GM18907 (cell line): ENCODE results near the gene BABAM2.

ENCODE experiments used
- ATAC-seq: cut with Tn5 transposase; IDR thresholded peaks from one replicate; pipeline ENCODE4 v1.9.1; 2021; ENCODE audit warnings: mild to moderate bottlenecking, moderate library complexity; ENCODE audit not compliant: unreplicated experiment

BABAM2 gene

DNA sequence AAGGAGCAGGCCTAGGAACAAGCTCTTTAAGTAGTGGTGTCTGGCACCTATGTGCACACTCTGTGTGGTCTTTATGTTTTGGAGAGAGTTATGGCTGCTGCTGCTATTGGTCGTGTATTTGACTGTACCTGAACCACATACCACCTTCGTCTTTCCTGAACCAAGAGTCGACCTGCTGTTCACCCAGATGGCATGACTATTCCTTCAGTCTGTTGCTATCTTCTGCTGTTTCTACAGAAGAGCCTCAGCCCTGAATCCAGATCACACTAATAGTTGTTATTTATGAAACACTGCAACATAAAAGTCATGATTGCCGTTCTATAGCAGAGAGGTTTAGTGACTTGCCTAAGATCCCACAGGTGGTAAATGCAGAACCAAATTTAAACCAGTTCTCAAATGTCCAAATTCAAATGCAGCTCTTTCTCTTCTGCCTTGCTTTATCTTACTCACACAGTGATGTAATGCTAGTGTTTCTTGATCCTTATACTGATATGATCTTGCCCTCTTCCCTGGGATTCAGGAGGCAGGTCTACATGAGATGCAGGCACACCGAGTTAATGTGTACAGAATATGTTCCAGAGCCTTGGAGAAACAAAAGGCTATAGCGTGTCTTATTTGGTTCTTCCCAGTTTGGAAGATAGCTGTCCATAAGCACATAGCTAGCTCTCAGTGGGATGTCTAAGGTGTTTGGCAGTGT is 380.1 kb downstream of the BABAM2 start:
- no peak for ATAC-seq

DNA sequence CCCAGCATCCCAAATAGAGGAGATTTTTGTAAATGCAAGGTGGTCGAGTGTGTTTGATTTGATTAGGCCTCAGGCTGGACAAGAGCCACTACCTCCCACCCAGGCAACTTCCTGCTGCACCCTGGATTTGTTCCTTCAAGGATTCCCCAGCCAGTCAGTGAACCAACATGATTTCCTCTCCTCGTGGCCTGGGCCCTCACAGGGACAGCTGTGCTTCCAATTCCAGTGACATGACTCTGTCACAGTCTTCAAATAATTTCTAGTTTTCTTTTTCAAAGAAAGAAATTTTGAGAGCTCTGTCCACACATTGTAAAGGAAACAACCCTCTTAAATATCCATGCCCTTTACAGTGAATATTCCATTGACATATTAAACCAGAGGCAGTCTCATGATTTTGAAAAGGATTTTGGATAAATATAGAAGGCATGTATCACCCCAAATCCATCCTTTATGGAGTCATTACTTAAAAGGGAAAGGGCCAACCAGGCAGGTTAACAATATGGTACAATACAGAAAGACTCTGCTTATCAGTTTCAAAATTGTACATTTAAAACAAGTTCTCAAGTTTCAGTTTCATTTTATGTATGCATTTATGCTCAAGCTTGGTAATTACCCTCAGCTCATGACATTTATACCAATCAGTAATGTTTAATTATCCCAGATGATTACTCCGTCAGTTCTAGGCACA is 380.8 kb downstream of the BABAM2 start:
- ATAC-seq, result no peak

DNA sequence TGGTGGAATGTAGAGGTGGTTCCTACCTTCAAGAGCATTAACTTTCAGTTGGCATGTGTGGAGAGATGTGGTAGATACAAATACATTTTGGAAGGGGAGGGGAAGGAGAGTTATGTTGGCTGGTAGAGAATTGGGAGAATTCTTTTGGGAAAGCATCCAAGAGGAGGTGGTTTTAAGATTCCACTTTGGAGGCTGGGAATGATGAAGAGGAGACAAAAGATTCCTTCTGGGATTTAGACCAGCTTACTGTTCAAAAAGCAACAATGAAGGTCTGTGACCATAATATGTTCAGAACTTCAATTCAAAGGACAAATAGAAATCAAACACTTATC is 381.4 kb downstream of the BABAM2 start:
- no peak for ATAC-seq

DNA sequence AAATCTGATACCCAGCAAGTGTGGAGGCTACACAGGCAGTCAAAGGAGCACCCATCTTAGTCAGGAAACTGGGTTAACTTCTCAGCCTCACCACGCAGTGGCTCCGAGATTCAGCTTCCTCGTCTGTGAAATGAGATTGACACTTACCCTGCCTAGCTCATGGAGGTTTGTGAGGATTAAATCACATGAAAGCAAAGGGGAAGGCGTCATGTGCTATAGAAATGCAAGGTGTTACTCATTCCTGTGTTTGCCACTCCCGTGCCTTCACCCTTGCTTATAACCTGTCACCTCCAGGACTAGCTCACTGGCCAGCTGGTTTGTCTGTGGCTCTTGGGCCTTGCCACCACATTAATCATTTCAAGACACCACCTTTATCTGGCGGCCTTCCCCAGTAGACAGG is 383.2 kb downstream of the BABAM2 start:
- no peak for ATAC-seq

DNA sequence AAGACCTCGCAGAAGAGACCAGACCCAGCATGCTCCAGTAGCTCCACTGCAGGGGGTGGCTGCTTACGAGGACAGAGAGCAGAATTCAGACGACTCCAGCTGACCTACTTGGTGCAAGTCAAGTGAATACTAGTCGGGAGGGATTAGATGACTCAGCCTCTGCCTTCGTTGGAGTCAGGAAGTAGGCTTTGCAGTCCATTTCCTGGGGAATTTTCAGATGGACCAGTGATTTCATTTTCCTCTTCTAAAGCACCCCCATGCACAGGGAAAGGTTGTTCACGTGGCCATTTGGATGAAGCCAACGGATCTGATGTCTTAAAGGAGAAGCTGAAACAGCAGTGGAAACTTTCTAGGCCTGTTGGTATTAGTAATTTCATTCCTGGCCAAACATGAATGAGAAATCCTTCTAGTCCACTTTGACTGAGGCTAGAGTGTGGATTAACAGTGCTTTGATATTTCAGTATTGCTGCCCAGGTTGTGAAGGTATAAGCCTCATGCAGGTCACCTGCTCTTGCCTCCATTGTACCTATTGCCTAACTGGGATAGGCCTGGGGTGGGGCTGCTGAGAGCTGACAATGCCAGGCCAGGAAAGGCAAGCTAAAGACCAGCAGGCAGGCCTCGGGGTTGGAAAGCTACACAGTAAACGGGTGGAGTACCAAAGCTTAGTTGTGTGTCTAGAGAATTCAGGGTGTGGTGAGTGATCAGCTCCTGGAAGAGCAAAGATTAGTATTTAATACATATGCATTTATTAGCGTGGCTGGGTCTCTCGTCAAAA is 384.6 kb downstream of the BABAM2 start:
- no peak for ATAC-seq

DNA sequence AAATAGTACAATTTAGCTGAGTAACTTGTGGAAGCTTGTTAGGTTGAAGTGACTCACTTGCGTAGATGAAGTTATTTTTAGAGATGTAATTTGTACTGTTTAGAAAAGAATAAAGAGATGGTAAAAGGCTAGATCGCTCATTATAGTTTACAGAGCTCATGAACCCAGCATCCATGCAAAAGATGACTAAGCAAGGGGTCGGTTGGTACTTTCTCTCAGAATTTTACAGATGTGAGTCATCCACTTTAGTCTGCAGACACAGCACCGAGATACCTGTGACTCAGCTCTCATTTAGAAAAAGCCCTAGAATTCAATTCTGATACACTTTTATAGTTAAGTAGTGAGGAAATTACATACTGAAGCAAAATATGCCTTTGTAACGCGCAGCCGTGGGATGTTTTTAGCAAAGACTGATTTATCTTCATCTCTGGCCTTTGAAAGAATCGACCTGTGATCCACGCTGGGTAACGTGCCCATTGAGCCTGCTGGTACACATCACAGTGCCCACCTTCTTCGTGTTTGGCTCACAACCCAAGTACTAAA is 385.6 kb downstream of the BABAM2 start:
- ATAC-seq, result peak; percentile 73

DNA sequence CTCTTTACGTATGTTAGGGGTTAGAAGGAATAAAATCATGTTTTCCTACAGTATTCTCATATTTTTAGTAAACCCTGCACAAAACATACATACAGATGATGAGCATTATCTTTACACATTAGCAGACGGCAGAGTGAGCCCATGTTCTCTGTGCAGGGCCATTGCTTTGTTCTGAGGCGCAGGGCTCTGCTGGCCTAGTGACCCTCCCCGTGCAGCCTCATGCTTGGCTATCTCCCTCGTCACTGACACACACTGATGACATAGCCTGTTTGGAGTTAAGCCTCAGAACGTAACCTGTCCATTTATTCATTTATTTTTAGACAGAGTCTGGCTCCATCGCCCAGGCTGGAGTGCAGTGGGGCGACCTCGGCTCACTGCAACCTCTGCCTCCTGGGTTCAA is 386.3 kb downstream of the BABAM2 start:
- no peak for ATAC-seq

DNA sequence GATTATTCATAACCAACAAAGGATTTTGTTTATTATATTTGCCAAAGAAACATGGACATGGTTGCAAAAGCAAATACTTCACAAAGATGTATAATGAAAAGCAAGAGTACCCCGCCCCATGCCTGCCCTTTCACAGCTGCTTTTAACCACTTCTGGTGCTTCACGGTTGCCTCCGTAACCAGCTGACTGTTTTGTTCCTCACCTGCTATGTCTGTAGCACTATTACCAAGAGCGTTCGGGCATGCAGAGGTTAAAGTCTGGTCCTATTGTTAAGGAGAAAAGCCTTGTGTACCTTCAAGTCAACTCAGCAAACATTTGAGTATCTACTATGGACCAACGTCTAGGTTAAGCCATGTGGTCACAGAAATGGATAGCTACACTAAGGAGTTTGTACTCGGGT is 386.9 kb downstream of the BABAM2 start:
- ATAC-seq, result no peak

DNA sequence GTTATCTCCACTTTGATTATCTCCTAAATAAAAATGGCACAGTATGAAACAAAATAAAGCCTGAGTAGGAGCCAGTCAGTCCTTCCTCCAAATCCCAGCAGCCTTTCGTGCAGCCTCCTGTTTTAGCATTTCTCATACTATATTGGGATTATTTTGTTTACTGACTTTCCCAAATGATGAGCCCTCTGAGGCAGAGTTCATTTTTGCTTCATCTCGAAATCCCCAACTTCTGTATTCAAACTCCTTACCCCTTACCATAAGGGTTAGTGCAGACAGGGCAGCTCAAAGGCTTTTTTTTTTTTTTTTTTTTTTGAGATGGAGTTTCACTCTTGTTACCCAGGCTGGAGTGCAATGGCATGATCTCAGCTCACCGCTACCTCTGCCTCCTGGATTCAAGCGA is 388.8 kb downstream of the BABAM2 start:
- no peak for ATAC-seq

DNA sequence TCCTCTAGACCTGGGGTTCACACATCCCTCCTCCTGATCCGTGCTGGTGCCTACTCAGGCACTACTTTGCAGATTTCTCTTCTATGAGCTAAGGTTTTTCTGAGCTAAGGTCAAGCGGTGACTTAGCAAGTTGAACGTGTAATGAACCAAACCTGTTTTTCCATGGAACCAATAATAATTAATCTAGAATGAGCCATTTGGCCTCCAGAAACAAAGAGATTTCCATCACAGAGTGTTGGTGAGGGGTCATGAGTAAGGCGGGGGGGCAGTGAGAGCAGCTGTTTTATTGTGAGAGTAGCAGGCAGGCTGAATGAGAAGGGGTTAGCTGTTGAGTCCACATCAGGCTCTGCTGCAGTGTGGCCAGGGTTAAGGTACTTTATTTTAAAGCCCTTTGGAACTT is 390.1 kb downstream of the BABAM2 start:
- ATAC-seq, result no peak

DNA sequence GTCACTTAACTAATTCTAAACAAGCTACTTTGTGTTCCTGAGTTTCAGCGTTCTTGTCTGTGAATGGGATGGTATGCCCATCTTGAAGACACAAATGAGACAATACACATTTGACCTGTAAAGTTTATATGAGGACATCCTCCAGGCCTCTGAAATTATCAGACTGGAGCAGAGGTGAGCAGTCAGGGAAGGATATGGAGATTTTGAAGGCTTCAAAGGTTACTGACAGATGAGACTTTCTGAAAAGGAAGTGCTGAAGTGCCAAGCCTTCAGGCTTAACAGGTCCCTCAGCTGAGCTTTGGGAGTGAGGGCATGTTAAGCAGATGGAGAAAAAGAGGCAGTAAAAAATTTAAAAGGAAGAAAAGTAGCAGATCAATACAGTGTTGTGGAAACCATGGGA is 391.2 kb downstream of the BABAM2 start:
- no peak for ATAC-seq

DNA sequence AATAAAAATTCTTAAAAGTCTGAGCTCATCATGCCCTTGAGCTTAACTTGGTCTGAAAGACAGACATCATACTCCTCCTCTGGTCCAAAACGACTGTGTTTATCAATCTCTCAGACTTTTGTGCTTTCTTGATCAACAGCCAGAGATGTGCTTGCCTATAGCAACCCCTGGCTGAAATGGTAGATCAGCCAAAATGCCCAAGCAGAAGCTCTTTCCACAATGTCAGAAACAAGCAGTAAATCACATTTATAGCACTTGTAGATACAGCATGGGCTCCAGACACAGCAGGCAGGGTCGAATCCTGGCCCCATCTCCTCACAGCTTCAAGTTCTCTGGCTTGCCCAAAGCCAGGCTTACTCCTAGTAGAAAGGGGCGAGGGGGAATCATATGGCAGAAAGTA is 391.7 kb downstream of the BABAM2 start:
- ATAC-seq, result no peak

DNA sequence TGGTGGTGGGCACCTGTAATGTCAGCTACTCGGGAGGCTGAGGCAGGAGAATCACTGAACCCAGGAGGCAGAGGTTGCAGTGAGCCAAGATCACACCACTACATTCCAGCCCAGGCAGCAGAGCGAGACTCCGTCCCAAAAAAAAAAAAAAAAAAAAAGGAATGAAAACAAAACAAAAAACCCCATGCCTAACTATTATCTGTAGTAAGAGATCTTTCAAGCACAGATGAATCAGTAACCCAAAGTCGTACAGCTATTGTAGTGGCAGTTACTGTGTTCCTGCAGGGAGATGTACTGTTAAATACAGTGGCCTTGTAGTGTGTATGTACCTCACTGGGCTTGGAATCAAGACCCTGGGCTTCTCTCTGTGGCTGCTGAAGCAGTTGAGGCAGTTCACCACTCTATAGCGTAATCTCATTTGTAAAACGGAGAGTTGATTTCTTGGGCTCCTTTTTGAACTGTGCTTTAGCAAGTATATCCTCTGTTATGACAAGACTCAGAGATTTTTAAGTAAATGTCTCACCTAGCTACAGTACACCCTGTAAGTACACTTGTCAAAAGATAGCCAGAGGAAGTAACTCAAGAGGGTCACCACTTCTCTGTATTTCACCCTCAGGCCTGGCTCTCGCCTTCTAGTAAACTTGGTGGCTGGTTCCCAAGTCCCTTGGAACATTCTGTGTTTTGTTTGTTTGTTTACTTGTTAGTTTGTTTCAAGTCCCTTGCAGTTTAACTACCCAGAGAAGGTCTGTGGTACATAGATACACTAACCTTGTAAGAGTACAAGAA is 392.5 kb downstream of the BABAM2 start:
- no peak for ATAC-seq

DNA sequence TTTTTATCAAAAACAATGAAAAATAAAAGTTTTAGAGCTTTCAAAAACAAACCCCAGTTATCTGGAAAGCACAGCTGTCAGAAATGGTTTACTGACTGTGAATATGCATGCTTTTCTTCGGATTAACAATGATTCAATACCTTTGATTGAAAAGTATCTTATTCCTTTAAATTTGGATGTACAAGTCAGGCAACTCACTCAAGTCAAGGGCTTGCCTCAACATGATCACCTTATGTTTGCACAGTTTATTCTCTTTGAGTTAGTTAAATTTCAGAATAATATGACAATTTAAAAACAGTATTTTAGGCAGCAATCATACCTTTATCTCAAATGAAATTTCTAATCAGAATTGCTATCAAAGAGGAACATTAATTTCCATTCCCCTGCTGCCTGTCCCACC is 393.3 kb downstream of the BABAM2 start:
- ATAC-seq, result no peak

DNA sequence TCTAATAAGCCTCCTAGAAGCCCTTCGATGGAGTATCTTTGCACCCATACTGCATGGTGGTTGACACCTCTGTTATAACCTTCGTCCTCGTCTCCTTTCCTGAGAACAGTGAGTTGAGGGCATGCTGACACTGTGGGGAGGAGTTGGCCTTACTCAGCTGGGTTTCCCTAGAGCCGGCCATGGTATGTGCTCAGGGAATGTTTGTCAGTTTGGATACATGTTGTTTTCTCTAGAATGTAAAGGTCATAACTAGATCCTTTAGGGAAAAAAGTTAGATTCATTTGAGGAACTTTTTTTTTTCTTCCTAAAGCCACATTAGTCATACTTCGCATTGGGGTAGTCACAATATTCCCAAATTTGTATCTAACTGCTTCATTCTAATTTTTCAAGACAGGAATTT is 396.1 kb downstream of the BABAM2 start:
- no peak for ATAC-seq

DNA sequence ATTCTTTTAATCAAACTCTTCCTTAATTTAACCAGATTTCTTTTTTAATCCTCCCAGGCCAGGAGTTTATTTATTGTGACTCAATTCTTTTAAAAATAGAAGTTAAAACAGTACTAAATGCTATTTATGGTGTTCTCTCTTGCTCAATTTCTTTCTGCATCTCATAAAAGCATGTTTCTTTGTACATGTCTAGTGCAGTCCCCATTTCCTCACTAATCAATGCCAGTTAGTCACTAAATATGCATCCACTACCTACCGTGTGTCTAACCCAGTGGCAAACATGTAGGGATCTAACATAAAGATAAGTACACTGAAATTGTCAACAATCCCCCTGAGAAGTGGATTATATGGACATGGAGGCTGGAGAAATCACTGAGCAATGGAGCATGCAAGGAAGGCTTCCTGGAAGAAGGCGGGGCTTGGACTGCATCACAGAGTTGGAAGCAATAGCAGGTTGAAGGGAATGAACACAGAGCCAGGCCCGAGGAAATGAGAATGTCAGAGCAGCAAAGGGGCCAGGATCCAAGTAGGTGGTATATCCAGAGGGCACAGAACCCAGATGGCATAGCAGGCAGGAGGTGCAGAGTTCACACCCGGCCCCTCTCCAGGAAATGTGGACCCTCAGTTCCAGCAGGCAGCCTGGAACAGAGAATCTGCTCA is 396.9 kb downstream of the BABAM2 start:
- no peak for ATAC-seq

DNA sequence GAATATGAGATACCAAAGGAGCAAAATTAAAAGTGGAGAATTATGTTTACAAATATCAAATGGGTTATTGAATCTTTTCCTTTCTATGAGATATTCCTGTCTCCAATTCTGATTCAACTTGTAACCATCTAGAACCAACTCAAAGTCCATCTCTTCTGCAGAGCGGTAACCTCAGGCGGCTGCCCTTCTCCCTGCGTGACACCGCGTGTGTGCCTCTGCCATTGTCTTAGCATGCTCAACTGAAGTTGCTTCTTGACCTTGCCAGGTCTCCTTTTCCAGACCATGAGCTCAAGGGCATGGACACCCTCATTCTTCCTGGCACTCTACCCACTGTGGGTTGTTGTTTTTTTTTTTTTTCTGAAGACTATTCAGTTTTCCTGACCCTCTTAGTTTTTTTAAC is 398.1 kb downstream of the BABAM2 start:
- no peak for ATAC-seq

DNA sequence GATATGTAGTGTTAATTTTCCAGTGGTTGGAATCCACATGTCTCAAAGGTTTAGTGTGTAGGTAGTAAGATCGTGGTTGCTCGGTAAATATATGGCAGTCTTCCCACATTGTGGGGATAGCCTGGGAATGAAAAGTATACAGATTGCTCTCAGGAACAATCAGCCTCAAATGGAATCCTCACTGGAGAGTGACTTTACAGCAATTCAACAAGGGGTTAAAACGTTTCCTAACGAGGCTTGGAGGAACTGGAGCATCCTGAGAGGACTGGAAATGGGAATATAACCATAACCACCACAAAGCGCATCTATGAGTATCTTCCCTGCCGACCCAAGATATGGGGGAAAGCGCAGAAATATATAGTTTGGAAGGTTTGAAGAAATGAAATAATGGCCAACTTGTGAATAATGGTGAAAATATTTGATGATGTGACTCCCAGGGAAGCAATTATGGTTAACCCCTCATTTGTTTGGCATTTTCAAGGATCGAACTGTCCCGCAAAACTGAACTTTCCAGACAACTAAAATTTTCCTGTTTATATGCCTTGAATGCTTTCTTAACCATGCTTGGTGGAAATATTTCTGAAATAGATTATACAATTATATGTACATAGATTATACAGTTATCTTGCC is 401.4 kb downstream of the BABAM2 start:
- no peak for ATAC-seq

DNA sequence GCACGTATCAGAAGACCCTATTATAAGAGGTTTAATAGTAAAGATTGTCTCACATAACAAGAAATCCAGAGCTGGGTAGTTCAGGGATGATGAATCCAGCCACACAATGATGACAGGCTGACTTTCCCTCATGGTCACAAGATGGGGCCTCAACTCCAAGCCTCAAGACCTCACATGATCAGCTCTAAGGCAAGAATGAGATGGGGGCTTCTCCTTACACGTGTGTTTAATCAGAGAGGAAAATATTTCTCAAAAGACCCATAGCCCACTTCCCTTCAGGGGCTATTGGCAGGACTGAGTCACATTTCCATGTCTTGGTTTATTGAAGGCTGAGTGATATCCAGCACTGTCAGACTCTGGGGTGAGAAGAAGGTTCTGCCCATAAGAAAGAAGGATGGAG is 402.0 kb downstream of the BABAM2 start:
- ATAC-seq, result no peak

DNA sequence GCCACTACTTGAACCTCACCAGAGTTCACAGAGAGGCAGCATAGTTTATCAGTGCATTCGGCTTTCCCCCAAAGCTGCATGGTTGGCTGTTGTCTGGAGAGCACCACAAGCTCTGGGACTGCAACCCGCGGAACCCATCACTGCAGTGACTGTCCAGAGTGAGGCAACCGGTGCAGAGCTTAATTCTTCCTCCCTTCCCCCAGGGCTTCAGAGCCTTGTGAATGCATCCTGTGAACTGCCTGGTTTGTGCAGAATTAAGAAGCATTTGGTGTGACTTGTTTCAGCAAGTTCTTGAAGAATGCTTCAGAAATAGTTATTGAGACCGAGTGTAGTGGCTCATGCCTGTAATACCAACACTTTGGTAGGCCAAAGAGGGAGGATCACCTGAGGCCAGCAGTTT is 402.9 kb downstream of the BABAM2 start:
- no peak for ATAC-seq
